GM12875 (cell line): ENCODE results near the gene IMPACT.

Experiments
- H3K4me3 ChIP-seq: one replicate; pipeline ENCODE4 v1.5.1; 2011; ENCODE audit warnings: low read depth, low read length, control low read depth
- CTCF ChIP-seq: IDR thresholded peaks from 2 replicates; pipeline ENCODE4 v1.5.1; 2011; ENCODE audit warnings: low read depth, mild to moderate bottlenecking, control low read depth, inconsistent platforms, low read length, moderate library complexity, borderline replicate concordance; ENCODE audit not compliant: insufficient read depth

IMPACT gene

GRCh38 chr18:24426398-24427294, at the start of gene IMPACT:
TSS of gene IMPACT (plus strand) at chr18:24426670. CDS start at chr18:24426757, 87 bp downstream.
- TF ChIP-seq CTCF: no peak
- peak within 1 kb of the TSS; percentile 63 for H3K4me3 ChIP-seq

GRCh38 chr18:24378598-24378997, 47.9 kb upstream of the IMPACT start:
- H3K4me3 ChIP-seq: no peak overlapping the region
- TF ChIP-seq CTCF: no peak

GRCh38 chr18:24380163-24380747, 46.2 kb upstream of the IMPACT start:
- no peak for TF ChIP-seq CTCF
- no peak overlapping the region for H3K4me3 ChIP-seq

GRCh38 chr18:24381126-24381525, 45.3 kb upstream of the IMPACT start:
- H3K4me3 ChIP-seq: no peak overlapping the region
- no peak for TF ChIP-seq CTCF

- H3K4me3 ChIP-seq: no peak overlapping the region
- no peak for TF ChIP-seq CTCF
Measured at GRCh38 chr18:24386681-24387080, 39.8 kb upstream of the IMPACT start.

GRCh38 chr18:24388957-24389356, 37.5 kb upstream of the IMPACT start:
- no peak overlapping the region for H3K4me3 ChIP-seq
- no peak for TF ChIP-seq CTCF

GRCh38 chr18:24395049-24395795, 31.2 kb upstream of the IMPACT start:
- H3K4me3 ChIP-seq: no peak overlapping the region
- no peak for TF ChIP-seq CTCF
